Keratinocyte (primary cell): Measurements from ENCODE around the gene PLEKHS1. TPM values are rescaled to one million over a fixed set of nuclear protein-coding genes. Genes with fewer than 3 reads are reported as not detected.

Experiments used
- DNase-seq: peaks from one replicate; pipeline ENCODE4 v3.0.0-alpha.2; 2011; ENCODE audit warnings: low read depth, missing footprints, low spot score
- FAIRE-seq: peaks from 2 replicates; lab custom pipeline; 2011; peaks lifted over from hg19 to GRCh38; lab: Jason Lieb, UNC
- H2AFZ ChIP-seq: 2 replicates; pipeline ENCODE4 v1.6.0; 2012; ENCODE audit warnings: low read length, control low read depth, inconsistent platforms; ENCODE audit not compliant: control insufficient read depth
- H3K27ac ChIP-seq: 2 replicates; pipeline ENCODE4 v1.5.1; 2011; ENCODE audit warnings: low read length; ENCODE audit not compliant: control insufficient read depth, insufficient read depth
- H3K27me3 ChIP-seq: 3 replicates; pipeline ENCODE4 v1.6.0; 2011; ENCODE audit warnings: low read length; ENCODE audit not compliant: control insufficient read depth, insufficient read depth; ENCODE audit errors: extremely low read depth
- H3K36me3 ChIP-seq, 2 experiments: 2 replicates in 1 of 2; 3 replicates in 1 of 2; pipeline ENCODE4 v1.5.1; 2011; ENCODE audit warnings: low read length in 2 of 2, mild to moderate bottlenecking in 1 of 2; ENCODE audit not compliant: control insufficient read depth in 2 of 2, insufficient read depth in 2 of 2; ENCODE audit errors: extremely low read depth in 1 of 2
- H3K4me1 ChIP-seq: 3 replicates; pipeline ENCODE4 v1.5.1; 2011; ENCODE audit warnings: low read length; ENCODE audit not compliant: control insufficient read depth, insufficient read depth; ENCODE audit errors: extremely low read depth
- H3K4me2 ChIP-seq: 3 replicates; pipeline ENCODE4 v1.6.0; 2011; ENCODE audit warnings: low read depth, low read length; ENCODE audit not compliant: control insufficient read depth, insufficient read depth; ENCODE audit errors: extremely low read depth
- H3K4me3 ChIP-seq, 3 experiments: fragments of 200-600 bp in 1 of 3; sonication (generic) in 1 of 3; 2 replicates in 2 of 3; 3 replicates in 1 of 3; pipeline ENCODE4 v1.5.1; 2011 to 2016; ENCODE audit warnings: low read length in 3 of 3, mild to moderate bottlenecking in 3 of 3, control low read depth in 2 of 3, inconsistent platforms in 1 of 3, low read depth in 1 of 3, mixed read lengths in 1 of 3, mixed run types in 1 of 3, moderate library complexity in 1 of 3; ENCODE audit not compliant: control insufficient read depth in 2 of 3, insufficient read depth in 2 of 3; ENCODE audit errors: extremely low read depth in 1 of 3
- H3K79me2 ChIP-seq: 2 replicates; pipeline ENCODE4 v1.6.0; 2012; ENCODE audit warnings: low read length; ENCODE audit not compliant: control insufficient read depth, insufficient read depth
- H3K9ac ChIP-seq: 3 replicates; pipeline ENCODE4 v1.6.0; 2011; ENCODE audit warnings: low read length; ENCODE audit not compliant: control insufficient read depth, insufficient read depth; ENCODE audit errors: extremely low read depth
- H3K9me1 ChIP-seq: 3 replicates; pipeline ENCODE4 v1.6.0; 2011; ENCODE audit warnings: low read length; ENCODE audit not compliant: control insufficient read depth, insufficient read depth; ENCODE audit errors: extremely low read depth
- H3K9me3 ChIP-seq: 2 replicates; pipeline ENCODE4 v1.5.1; 2012; ENCODE audit warnings: low read depth, low read length; ENCODE audit not compliant: control insufficient read depth
- H4K20me1 ChIP-seq: 3 replicates; pipeline ENCODE4 v1.6.0; 2011; ENCODE audit warnings: low read length; ENCODE audit not compliant: control insufficient read depth, insufficient read depth; ENCODE audit errors: extremely low read depth
- EZH2 ChIP-seq: IDR thresholded peaks from one replicate; pipeline ENCODE4 v1.6.1; 2012; ENCODE audit warnings: inconsistent platforms, mild to moderate bottlenecking, low read length, moderate library complexity
- dilution Hi-C: fragments of 300-500 bp; cut with MboI; formaldehyde crosslinking; loops from one replicate; pipeline ENCODE4 v1.7.0; 2020; ENCODE audit warnings: low sequenced_read_pairs; ENCODE audit not compliant: extremely low pct_ligation_motif_present
- polyA plus RNA-seq, 5 experiments: library from polyadenylated mRNA; depleted of rRNA in 3 of 5; stranded (reverse) in 3 of 5; stranded (forward) in 1 of 5; unstranded in 1 of 5; fragments of >200 nt; gene quantifications; 1 replicate in 1 of 5; 2 replicates in 3 of 5; 3 replicates in 1 of 5; pipeline versions ENCODE4 v1.2.1 to v1.2.3, GENCODE V29; 2011 to 2012; ENCODE audit warnings: missing spikeins in 2 of 5, low read depth in 1 of 5, low replicate concordance in 1 of 5
- TF ChIP-seq, protein P1 (sequence below), 3 experiments: IDR thresholded peaks in 1 of 3; conservative IDR thresholded peaks in 1 of 3; optimal IDR thresholded peaks in 1 of 3; 2 replicates in 2 of 3; 3 replicates in 1 of 3; pipeline versions ENCODE3 to v1.5.1; 2011; ENCODE audit warnings: low read length in 3 of 3, mild to moderate bottlenecking in 3 of 3, moderate library complexity in 2 of 3, control low read depth in 1 of 3, inconsistent platforms in 1 of 3; ENCODE audit not compliant: insufficient read depth in 2 of 3; ENCODE audit errors: extremely low read depth in 1 of 3

Gene PLEKHS1
- polyA plus RNA-seq, 1 donor (not counting 4 experiments of a cell fraction or from before 2014, with no cell fraction given) = not detected

- no peaks in the 10 kb centered on the region for H4K20me1 ChIP-seq
- H3K4me3 ChIP-seq = no peak overlapping the region
- no peak overlapping the region for H3K9ac ChIP-seq
- no peak overlapping the region for H2AFZ ChIP-seq
- H3K9me1 ChIP-seq = no peaks in the 10 kb centered on the region
- no peaks in the 10 kb centered on the region for H3K79me2 ChIP-seq
- no peak overlapping the region for H3K4me2 ChIP-seq
- no peaks in the 10 kb centered on the region for H3K9me3 ChIP-seq
- H3K27ac ChIP-seq = no peak overlapping the region
- no peak for TF ChIP-seq EZH2
- TF ChIP-seq, protein P1, sequence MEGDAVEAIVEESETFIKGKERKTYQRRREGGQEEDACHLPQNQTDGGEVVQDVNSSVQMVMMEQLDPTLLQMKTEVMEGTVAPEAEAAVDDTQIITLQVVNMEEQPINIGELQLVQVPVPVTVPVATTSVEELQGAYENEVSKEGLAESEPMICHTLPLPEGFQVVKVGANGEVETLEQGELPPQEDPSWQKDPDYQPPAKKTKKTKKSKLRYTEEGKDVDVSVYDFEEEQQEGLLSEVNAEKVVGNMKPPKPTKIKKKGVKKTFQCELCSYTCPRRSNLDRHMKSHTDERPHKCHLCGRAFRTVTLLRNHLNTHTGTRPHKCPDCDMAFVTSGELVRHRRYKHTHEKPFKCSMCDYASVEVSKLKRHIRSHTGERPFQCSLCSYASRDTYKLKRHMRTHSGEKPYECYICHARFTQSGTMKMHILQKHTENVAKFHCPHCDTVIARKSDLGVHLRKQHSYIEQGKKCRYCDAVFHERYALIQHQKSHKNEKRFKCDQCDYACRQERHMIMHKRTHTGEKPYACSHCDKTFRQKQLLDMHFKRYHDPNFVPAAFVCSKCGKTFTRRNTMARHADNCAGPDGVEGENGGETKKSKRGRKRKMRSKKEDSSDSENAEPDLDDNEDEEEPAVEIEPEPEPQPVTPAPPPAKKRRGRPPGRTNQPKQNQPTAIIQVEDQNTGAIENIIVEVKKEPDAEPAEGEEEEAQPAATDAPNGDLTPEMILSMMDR (optimal IDR thresholded peaks at IDR 0.05 in 1 of 3, IDR thresholded peaks at IDR 0.05 in 1 of 3, conservative IDR thresholded peaks at IDR 0.05 in 1 of 3; ENCODE audit: extremely low read depth in 1 of 3, insufficient read depth in 2 of 3, low read length in 3 of 3) = peak in 2 of 3 experiments; percentile 27 to 72
- no peaks in the 10 kb centered on the region for H3K36me3 ChIP-seq
- DNase-seq (no peak), FAIRE-seq (no peak)
- dilution Hi-C loops = no loop called here
- H3K4me1 ChIP-seq = no peaks in the 10 kb centered on the region
- no peaks in the 10 kb centered on the region for H3K27me3 ChIP-seq
Measured at GRCh38 chr10:113735913-113736312, 15.6 kb upstream of the PLEKHS1 start.

GRCh38 chr10:113736576-113736975 is 14.9 kb upstream of the PLEKHS1 start:
- no peak for FAIRE-seq
- dilution Hi-C loops = no loop called here
- H3K27ac ChIP-seq = no peak overlapping the region
- no peaks in the 10 kb centered on the region for H3K9me3 ChIP-seq
- no peaks in the 10 kb centered on the region for H3K36me3 ChIP-seq
- DNase-seq = no peak
- no peak overlapping the region for H3K4me3 ChIP-seq
- no peak overlapping the region for H2AFZ ChIP-seq
- no peaks in the 10 kb centered on the region for H3K79me2 ChIP-seq
- H3K4me2 ChIP-seq = no peak overlapping the region
- no peaks in the 10 kb centered on the region for H4K20me1 ChIP-seq
- H3K9me1 ChIP-seq = no peaks in the 10 kb centered on the region
- H3K4me1 ChIP-seq = no peaks in the 10 kb centered on the region
- no peaks in the 10 kb centered on the region for H3K27me3 ChIP-seq
- H3K9ac ChIP-seq = no peak overlapping the region
- TF ChIP-seq, protein P1 (optimal IDR thresholded peaks at IDR 0.05 in 1 of 3, IDR thresholded peaks at IDR 0.05 in 1 of 3, conservative IDR thresholded peaks at IDR 0.05 in 1 of 3; ENCODE audit: extremely low read depth in 1 of 3, insufficient read depth in 2 of 3, low read length in 3 of 3) = no peak
- no peak for TF ChIP-seq EZH2
